Esophagus muscularis mucosa (tissue), 4 donors: Measurements from ENCODE around the gene REPS2. TPM values are rescaled to one million over a fixed set of nuclear protein-coding genes. Genes with fewer than 3 reads are reported as not detected.

Experiments
- DNase-seq: peaks from one replicate; pipeline ENCODE4 v3.0.0-alpha.2; 2017; ENCODE audit errors: extremely low spot score
- H3K27ac ChIP-seq, 4 donors: fragments of 200-600 bp; sonication (generic); replicated peaks in 1 of 4; 1 replicate in 3 of 4; 2 replicates in 1 of 4; pipeline ENCODE4 v1.5.1; 2016 to 2019; ENCODE audit warnings: mild to moderate bottlenecking in 1 of 4
- H3K27me3 ChIP-seq, 4 donors: fragments of 200-600 bp; sonication (generic); one replicate each; pipeline versions ENCODE4 v1.5.1 to v1.6.0; 2016 to 2019
- H3K36me3 ChIP-seq, 4 donors: fragments of 200-600 bp; sonication (generic); one replicate each; pipeline ENCODE4 v1.5.1; 2016 to 2019
- H3K4me1 ChIP-seq, 4 donors: fragments of 200-600 bp; sonication (generic); one replicate each; pipeline ENCODE4 v1.5.1; 2016 to 2019
- H3K4me3 ChIP-seq, 4 donors: fragments of 200-600 bp; sonication (generic); 1 replicate in 2 of 4; 2 replicates in 2 of 4; pipeline ENCODE4 v1.5.1; 2016 to 2019; ENCODE audit warnings: mild to moderate bottlenecking in 4 of 4, moderate library complexity in 1 of 4
- H3K9me3 ChIP-seq, 4 donors: fragments of 200-600 bp; sonication (generic); 1 replicate in 3 of 4; 2 replicates in 1 of 4; pipeline ENCODE4 v1.5.1; 2016 to 2019
- EP300 ChIP-seq: sonication (generic); formaldehyde crosslinking; IDR thresholded peaks from one replicate; pipeline ENCODE4 v1.6.1; 2017; ENCODE audit warnings: antibody characterized with exemption
- POLR2A ChIP-seq: fragments of 450-650 bp; IDR thresholded peaks from one replicate; pipeline ENCODE4 v1.6.1; 2017; ENCODE audit warnings: antibody characterized with exemption, moderate library complexity, mild to moderate bottlenecking, low read depth
- POLR2AphosphoS5 ChIP-seq, 2 donors: sonication (generic); formaldehyde crosslinking; IDR thresholded peaks; one replicate each; pipeline ENCODE4 v1.6.1; 2017; ENCODE audit warnings: antibody characterized with exemption in 2 of 2
- WGBS: methylation state at CpG from one replicate; pipeline ENCODE4 v1.1.5; 2018; 5-methylcytosine and 5-hydroxymethylcytosine counted together
- intact Hi-C: fragments of 100-400 bp; cut with DNase I; formaldehyde crosslinking; loops from one replicate; pipeline ENCODE4 v1.15.1; 2023
- small RNA-seq, 3 donors: library from RNA; depleted of rRNA; stranded (forward); fragments of <200 nt; gene quantifications; one replicate each; pipeline ENCODE3, GENCODE V24; 2016
- total RNA-seq, 4 donors: library from RNA; depleted of rRNA; stranded (reverse); fragments of >200 nt; gene quantifications; one replicate each; pipeline versions ENCODE4 v1.1.0 to v1.2.1, GENCODE V29; 2016
- TF ChIP-seq, protein P1 (sequence below), 3 experiments: fragments of 200-600 bp in 2 of 3; fragments of 450-650 bp in 1 of 3; sonication (generic) in 2 of 3; IDR thresholded peaks; one replicate each; pipeline ENCODE4 v1.5.1; 2017 to 2019; ENCODE audit warnings: antibody characterized with exemption in 3 of 3, mild to moderate bottlenecking in 2 of 3, moderate library complexity in 1 of 3

Gene REPS2
- total RNA-seq, 4 donors from 2014 or later, result 26.4 to 49.0 (median 33.2) TPM

DNA sequence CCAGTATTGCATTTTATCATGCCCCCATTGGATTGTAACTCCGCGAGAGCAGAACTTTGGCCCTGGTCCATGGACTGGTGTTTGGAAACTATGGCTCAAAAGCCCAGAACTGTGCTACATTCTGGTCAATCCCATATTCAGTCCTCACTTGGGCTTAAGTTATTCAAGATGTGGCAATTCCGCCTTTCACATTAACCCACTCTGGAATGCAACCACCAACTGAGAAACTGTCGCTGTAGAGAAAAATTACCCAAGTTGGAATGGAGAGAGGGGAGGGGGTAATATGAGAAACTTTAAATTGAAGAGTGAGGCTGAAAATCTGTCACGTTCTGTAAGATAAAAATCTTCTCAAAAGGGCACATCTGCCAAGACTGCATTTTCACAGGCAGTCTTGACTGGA is 239.0 kb downstream of the REPS2 start:
- no peak for DNase-seq
- no peaks in the 10 kb centered on the region for H3K36me3 ChIP-seq
- no peak overlapping the region for H3K27ac ChIP-seq
- WGBS, result 76% methylated on average over 5 of the region's 5 CpGs
- peaks cover 0 to 8% (median 7%) of the 10 kb centered on the region in 4 donors for H3K4me1 ChIP-seq
- H3K27me3 ChIP-seq, result no peaks in the 10 kb centered on the region
- H3K9me3 ChIP-seq, result peaks cover 0 to 7% (median 0%) of the 10 kb centered on the region in 4 donors
- no peak overlapping the region for H3K4me3 ChIP-seq
- TF ChIP-seq POLR2AphosphoS5 (IDR thresholded peaks at IDR 0.05), result no peak
- TF ChIP-seq POLR2A, result no peak
- TF ChIP-seq, protein P1, sequence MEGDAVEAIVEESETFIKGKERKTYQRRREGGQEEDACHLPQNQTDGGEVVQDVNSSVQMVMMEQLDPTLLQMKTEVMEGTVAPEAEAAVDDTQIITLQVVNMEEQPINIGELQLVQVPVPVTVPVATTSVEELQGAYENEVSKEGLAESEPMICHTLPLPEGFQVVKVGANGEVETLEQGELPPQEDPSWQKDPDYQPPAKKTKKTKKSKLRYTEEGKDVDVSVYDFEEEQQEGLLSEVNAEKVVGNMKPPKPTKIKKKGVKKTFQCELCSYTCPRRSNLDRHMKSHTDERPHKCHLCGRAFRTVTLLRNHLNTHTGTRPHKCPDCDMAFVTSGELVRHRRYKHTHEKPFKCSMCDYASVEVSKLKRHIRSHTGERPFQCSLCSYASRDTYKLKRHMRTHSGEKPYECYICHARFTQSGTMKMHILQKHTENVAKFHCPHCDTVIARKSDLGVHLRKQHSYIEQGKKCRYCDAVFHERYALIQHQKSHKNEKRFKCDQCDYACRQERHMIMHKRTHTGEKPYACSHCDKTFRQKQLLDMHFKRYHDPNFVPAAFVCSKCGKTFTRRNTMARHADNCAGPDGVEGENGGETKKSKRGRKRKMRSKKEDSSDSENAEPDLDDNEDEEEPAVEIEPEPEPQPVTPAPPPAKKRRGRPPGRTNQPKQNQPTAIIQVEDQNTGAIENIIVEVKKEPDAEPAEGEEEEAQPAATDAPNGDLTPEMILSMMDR (IDR thresholded peaks at IDR 0.05), result no peak
- intact Hi-C loops, result no loop called here

DNA sequence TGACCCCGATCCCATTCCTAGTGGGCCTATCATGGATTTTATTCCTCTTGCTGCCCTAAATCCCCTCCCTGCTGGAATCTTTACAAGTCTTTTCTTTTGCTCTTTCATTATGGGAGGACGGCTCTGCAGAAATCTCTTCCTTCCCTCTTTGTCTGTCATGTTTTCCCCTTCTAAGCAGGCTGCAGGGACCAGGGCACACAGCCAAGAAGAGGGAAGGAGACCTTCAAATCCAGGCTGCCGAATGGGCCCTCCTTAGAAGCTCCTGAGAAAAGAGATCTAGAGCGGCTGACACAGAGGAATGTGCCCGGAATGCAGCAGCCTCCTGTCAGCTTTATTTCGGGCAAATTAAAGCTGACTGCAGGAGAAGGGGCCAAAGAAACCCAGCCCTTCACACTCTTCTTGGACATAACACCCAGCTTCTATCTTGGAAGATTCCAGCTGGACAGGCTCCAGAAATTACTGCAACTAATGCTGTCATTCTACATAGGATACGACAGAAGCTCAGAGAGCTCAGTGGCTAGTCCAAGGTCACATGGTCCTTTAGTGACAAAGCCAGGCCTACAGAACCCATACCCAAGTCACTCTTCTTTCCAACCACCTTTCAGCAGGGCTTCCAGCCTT is 240.8 kb downstream of the REPS2 start:
- H3K27ac ChIP-seq, result no peak overlapping the region
- intact Hi-C loops, result no loop called here
- TF ChIP-seq POLR2A (no peak), POLR2AphosphoS5 (IDR thresholded peaks at IDR 0.05) (no peak), EP300 (no peak)
- TF ChIP-seq, protein P1 (IDR thresholded peaks at IDR 0.05), result no peak
- no peak overlapping the region for H3K4me3 ChIP-seq
- no peak for DNase-seq
- H3K9me3 ChIP-seq, result peaks cover 0 to 7% (median 0%) of the 10 kb centered on the region in 4 donors
- 57% methylated on average over 7 of the region's 7 CpGs for WGBS
- H3K36me3 ChIP-seq, result no peaks in the 10 kb centered on the region
- no peaks in the 10 kb centered on the region for H3K27me3 ChIP-seq
- peaks cover 0 to 8% (median 7%) of the 10 kb centered on the region in 4 donors for H3K4me1 ChIP-seq

DNA sequence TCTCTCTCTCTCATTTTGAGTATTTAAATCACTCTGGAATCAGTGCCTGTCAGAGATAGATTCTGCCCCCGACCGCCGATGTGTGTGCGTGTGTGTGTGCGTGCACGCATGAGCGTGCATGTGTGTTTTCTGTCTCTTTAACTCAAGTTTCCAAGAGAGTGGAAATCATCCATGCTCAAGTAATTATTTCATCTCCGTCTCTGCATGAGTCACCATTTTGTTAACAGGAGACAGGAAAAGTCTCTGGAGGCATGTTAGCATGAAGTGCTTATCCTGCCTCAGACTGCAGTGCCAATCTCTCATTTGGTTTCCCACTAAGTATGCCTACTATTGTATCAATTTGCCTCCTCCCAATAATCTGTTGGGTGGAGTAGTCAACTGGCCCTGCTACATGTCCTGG is 245.6 kb downstream of the REPS2 start:
- no peak overlapping the region for H3K27ac ChIP-seq
- H3K27me3 ChIP-seq, result no peaks in the 10 kb centered on the region
- WGBS, result 88% methylated on average over 8 of the region's 8 CpGs
- peaks cover 0 to 7% (median 0%) of the 10 kb centered on the region in 4 donors for H3K9me3 ChIP-seq
- no peak overlapping the region for H3K4me3 ChIP-seq
- H3K36me3 ChIP-seq, result no peaks in the 10 kb centered on the region
- TF ChIP-seq EP300 (no peak), POLR2AphosphoS5 (IDR thresholded peaks at IDR 0.05) (no peak), POLR2A (no peak)
- TF ChIP-seq, protein P1 (IDR thresholded peaks at IDR 0.05), result no peak
- H3K4me1 ChIP-seq, result peaks cover 0 to 4% (median 3%) of the 10 kb centered on the region in 4 donors
- intact Hi-C loops, result no loop called here
- DNase-seq, result no peak

Small RNA genes lying within 50 kb of the gene (small RNA-seq; reads per million reads assigned to genes)
- 0 reads per million in 3 donors for gene RF00019
- 0 reads per million in 3 donors for gene RF00190

Other genes with a start within 250 kb of the REPS2 start
- gene CTPS2, start 234.0 kb upstream of the REPS2 start, total RNA-seq, result 10 to 100 TPM in 3 of 4 donors, 1 to 10 TPM in 1; 9.8 to 18.3 (median 13.7) TPM
- gene SYAP1, start 227.0 kb upstream of the REPS2 start, total RNA-seq, result 10 to 100 TPM; 22.5 to 30.9 (median 28.5) TPM
- 10 to 100 TPM in 3 of 4 donors, 1 to 10 TPM in 1; 9.6 to 13.6 (median 11.9) TPM for gene TXLNG, start 160.2 kb upstream of the REPS2 start, total RNA-seq
- gene RBBP7, start 76.3 kb upstream of the REPS2 start, total RNA-seq, result 100 to 1,000 TPM; 105 to 150 (median 125) TPM